Memory B cell (primary cell): ENCODE measurements around the gene GATAD2A.
A peak's percentile ranks its signal among the peaks of the same experiment; 100 is the strongest.

Experiments used
- ATAC-seq: fragments of 150-1000 bp; cut with Tn5 transposase; 2 replicates; pipeline ENCODE4 v1.10.0; 2021; ENCODE audit warnings: low read depth, mild to moderate bottlenecking, moderate library complexity
- DNase-seq, 2 donors: peaks; one replicate each; pipeline ENCODE4 v3.0.0; 2022; ENCODE audit warnings: low spot score in 2 of 2
- H3K27ac Mint-ChIP-seq: one replicate; pipeline ENCODE4 v1.8.0; 2022; ENCODE audit warnings: mild to moderate bottlenecking, moderate library complexity, mixed read lengths
- H3K27me3 Mint-ChIP-seq: one replicate; pipeline ENCODE4 v1.8.0; 2022; ENCODE audit warnings: mixed read lengths
- H3K36me3 Mint-ChIP-seq: one replicate; pipeline ENCODE4 v1.8.0; 2022; ENCODE audit warnings: mild to moderate bottlenecking, mixed read lengths
- H3K4me1 Mint-ChIP-seq: one replicate; pipeline ENCODE4 v1.8.0; 2022; ENCODE audit warnings: mixed read lengths
- H3K4me3 Mint-ChIP-seq: one replicate; pipeline ENCODE4 v1.8.0; 2022; ENCODE audit warnings: mild to moderate bottlenecking, moderate library complexity, mixed read lengths
- H3K9me3 Mint-ChIP-seq: one replicate; pipeline ENCODE4 v1.8.0; 2022; ENCODE audit warnings: mixed read lengths

The GATAD2A gene

DNA sequence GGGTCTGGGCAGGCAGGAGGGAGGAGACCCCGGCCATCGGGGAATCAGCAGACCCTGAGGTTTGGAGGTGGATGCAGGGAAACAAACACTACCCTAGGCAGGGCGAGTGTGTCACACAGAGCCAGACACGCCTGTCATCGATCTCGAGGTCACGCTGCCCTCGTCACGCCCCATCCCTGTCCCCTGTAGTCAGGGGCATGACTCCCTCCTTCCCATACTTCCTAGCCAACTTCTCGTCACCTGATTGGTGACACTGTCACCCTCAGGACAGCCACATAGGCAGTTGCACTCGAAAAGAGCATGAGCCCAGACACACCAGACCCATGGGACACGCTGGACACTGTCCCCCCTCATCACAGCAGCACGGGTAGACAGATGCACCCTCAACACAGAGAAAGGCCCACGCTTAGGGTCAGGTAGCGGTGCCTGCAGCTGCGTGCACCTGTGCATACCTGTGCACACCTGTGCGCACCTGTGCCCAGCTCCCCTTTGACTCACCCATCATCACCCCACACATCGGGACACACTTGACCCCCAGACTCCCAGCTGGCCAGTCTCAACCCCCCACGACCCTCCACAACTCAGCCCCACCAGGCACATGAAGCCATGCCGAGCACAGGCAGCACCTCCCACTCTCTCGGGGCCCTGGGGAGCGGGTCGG, 144.5 kb downstream of the GATAD2A start:
- Mint-ChIP-seq H3K27me3 (peaks cover 12% of the 10 kb centered on the region), H3K36me3 (no peaks in the 10 kb centered on the region), H3K9me3 (no peaks in the 10 kb centered on the region), H3K4me3 (no peak overlapping the region), H3K27ac (no peak overlapping the region), H3K4me1 (no peaks in the 10 kb centered on the region)
- no peak for DNase-seq
- no peak for ATAC-seq

DNA sequence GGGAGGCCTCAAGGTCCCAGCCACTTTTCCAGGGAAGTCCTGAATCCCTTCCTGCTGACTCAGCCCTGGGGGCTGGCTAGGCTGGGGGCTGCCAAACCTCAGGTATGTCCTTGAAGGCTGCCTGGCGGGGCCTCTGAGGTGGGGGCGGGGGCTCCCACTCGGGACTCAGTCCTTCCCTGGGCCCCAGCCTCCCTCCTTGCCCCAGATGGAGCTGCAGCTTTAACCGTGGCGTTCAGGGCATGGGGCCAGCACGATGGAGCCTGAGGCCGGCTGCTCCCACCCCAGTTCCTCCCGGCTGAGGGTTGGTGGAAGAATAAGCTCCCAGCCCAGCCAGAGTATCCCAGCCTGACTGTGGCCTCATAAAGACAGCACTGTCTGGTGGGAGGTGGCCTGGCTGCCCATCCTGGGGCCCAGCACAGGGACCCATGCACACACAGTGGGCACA, 145.0 kb downstream of the GATAD2A start:
- DNase-seq = no peak
- Mint-ChIP-seq H3K27ac (no peak overlapping the region), H3K36me3 (no peaks in the 10 kb centered on the region), H3K4me1 (no peaks in the 10 kb centered on the region), H3K9me3 (no peaks in the 10 kb centered on the region), H3K27me3 (peaks cover 12% of the 10 kb centered on the region), H3K4me3 (no peak overlapping the region)
- no peak for ATAC-seq

DNA sequence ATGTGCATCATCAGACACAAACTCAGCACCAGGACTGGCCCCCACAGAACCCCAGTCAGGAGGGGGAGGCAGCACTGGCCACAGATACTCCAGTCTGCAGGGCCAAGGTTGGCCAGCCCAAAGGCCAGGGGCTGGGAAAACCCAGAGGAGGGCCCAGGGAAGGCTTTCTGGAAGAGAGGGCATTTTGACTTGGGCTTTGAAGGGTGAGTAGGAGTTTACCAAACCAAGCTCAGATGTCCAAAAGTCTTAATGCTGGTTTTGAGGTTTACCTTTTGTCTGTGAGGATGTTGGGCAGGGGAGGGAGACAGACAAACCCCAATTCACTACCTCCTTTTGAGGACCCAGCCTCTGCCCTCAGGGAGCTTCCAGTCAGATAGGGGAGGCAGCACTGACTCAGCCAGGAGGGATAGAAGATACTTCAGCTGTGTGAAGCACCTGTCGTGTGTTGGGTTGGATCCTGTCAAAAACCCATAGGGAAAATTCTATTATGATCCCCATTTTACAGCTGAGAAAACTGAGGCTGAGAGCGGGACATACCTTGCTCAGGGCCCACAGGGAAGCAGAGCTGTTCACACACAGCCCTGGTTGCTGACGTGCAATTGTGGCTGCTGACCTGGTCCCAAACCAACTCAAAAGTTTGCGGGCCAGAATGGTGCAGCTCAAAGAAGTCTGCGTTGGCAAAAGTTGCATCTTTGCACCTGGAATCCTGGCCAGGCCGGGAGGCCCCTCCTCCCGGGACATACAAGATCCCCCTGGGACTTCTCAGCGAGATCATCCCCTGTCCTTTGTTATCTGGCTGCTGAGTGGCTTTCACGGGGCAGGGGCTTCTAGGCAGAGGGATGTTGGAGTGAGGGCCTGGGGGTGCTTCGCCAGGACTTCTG, 145.7 kb downstream of the GATAD2A start:
- ATAC-seq (no peak), DNase-seq (no peak)
- Mint-ChIP-seq H3K4me1 (no peaks in the 10 kb centered on the region), H3K27me3 (peaks cover 12% of the 10 kb centered on the region), H3K27ac (no peak overlapping the region), H3K36me3 (no peaks in the 10 kb centered on the region), H3K9me3 (no peaks in the 10 kb centered on the region), H3K4me3 (no peak overlapping the region)

DNA sequence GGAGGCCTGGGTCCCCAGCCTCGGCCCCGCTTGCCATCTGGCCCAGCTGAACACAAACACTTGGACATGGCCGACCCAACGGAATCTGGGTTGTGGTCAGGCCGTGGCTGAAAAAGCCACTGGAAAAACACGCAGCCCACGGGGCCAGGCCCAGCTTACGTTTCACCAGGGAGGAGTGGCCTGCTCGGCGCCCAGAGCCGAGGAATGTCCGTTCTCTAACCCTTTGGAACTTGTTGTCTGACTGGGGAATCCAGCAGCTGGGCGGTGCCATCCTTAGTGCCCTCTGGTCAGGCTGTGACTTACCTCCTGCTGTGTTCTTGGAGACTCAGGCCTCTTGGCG, 146.3 kb downstream of the GATAD2A start:
- no peaks in the 10 kb centered on the region for H3K4me1 Mint-ChIP-seq
- no peak overlapping the region for H3K27ac Mint-ChIP-seq
- no peak overlapping the region for H3K4me3 Mint-ChIP-seq
- peaks cover 12% of the 10 kb centered on the region for H3K27me3 Mint-ChIP-seq
- no peak for DNase-seq
- H3K36me3 Mint-ChIP-seq = no peaks in the 10 kb centered on the region
- ATAC-seq = no peak
- H3K9me3 Mint-ChIP-seq = no peaks in the 10 kb centered on the region

DNA sequence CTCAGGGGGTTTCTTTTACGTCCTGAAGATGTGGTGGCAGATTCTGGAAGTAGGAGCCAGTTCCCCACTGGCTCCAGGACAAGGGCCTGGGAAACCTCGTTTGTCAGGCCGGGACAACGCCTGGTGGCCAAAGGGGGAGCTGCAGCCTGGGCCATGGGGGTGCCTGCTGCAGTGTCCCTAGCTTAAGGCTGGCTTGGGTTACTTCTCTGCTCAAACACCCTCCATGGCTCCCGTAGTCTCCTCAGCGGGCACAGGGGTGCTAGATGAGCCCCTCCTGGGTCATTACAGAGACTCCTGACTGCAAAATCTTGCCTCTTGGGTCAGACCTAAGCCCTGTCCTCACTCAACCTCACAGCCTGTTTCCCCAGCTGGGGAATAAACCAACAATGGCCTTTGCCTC, 147.3 kb downstream of the GATAD2A start:
- no peak for DNase-seq
- Mint-ChIP-seq H3K4me1 (no peaks in the 10 kb centered on the region), H3K9me3 (no peaks in the 10 kb centered on the region)

DNA sequence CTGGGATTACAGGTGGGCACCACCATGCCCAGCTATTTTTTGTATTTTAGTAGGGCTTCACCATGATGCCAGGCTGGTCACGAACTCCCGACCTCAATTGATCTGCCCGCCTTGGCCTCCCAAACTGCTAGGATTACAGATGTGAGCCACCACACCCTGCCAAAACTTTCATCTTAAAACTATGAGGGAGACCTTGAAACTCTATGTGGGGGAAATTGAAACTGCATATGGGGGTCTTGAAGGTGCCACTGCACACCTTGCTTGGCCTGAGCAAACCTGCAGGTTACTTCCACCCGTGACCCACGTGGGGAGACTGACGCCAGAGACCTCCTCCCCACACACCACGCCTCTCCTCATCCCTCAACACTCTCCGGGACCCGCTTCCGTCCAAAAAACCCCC, 148.2 kb downstream of the GATAD2A start:
- no peak for DNase-seq
- Mint-ChIP-seq H3K27me3 (peaks cover 10% of the 10 kb centered on the region), H3K9me3 (no peaks in the 10 kb centered on the region), H3K4me3 (no peak overlapping the region), H3K36me3 (no peaks in the 10 kb centered on the region), H3K4me1 (no peaks in the 10 kb centered on the region), H3K27ac (no peak overlapping the region)
- no peak for ATAC-seq

More for the DNA sequence above, 147.3 kb downstream of the GATAD2A start:
- ATAC-seq = peak; percentile 70
- Mint-ChIP-seq H3K36me3 (no peaks in the 10 kb centered on the region), H3K27me3 (peaks cover 10% of the 10 kb centered on the region), H3K27ac (no peak overlapping the region), H3K4me3 (no peak overlapping the region)

DNA sequence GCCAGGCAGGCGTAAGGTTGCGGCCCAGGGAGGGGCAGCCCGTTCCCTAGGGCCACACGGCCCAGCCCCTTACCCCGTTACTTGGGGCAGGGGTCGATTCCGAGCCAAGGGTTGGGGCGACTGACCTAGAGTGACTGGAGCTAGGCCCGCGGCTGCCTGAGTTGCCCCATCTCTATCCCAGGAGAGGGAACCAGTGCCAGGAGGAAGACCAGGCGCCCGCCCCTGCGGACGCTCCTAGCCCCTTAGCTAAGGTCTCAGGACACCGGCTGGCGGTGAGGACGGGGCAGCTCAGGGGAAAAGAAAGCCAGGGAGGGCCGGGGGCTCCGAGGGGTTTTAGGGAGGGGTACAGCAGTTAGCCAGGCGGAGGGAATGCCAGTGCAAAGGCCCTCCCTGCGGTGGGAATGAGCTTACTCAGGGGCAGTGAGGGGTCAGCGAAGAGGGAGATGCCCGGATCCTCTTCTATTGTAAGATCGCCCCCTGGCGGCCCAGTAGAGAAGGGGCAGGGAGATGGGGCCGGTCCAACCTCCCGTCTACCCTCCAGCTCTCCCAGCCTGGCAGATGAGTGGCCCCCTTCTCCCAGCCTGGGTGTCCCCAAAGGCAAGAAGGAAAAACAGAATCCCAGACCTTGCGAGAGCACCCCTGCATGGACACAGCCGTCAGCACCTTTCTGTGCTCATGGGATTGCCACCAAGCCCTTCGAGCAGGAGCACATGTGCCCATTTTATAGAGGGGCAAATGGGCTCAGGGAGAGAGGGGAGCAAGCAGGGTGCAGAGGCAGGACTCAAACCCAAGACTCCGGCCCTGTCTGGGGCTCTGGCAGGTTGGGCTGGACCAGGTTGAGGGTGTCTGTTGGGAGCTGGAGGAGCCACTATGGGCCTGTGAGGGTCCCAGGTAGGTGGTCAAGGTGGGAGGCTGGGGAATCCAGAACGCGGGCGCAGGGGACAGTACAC, 148.9 kb downstream of the GATAD2A start:
- H3K27me3 Mint-ChIP-seq = peaks cover 7% of the 10 kb centered on the region
- H3K9me3 Mint-ChIP-seq = no peaks in the 10 kb centered on the region
- no peaks in the 10 kb centered on the region for H3K36me3 Mint-ChIP-seq
- no peaks in the 10 kb centered on the region for H3K4me1 Mint-ChIP-seq
- no peak overlapping the region for H3K4me3 Mint-ChIP-seq
- DNase-seq (peak; percentile 44 to 45), ATAC-seq (peak; percentile 56)
- H3K27ac Mint-ChIP-seq = no peak overlapping the region

DNA sequence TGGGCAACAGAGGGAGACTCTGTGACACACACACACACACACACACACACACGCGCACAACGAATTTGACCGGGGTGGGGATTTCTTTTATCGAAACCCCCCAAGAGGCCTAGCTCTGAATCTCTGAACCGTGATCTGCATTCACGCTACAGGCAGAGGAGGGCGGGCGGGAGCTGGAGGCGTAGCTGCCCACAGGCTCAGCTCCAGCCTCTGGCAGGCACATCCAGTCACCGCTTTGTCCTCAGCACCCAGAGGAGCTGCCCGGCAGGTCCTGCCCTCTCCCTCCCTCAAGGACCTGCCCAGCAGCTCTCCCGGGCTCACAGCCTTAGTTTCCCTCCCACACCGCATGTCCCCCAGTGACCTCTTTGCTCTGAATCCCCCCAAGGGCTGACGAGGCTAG, 152.6 kb downstream of the GATAD2A start:
- Mint-ChIP-seq H3K9me3 (no peaks in the 10 kb centered on the region), H3K4me3 (no peak overlapping the region), H3K27ac (no peak overlapping the region), H3K4me1 (no peaks in the 10 kb centered on the region), H3K27me3 (no peaks in the 10 kb centered on the region), H3K36me3 (peaks cover 1% of the 10 kb centered on the region)
- ATAC-seq (no peak), DNase-seq (no peak)
